NCI-H2081 treated with DMSO at 0.1 percent for 48 hours (cell line): ENCODE measurements around the gene ATP11A.
"Not testable (repeated sequence)": the region's sequence is repeated elsewhere in the genome, so short reads cannot be mapped to it uniquely, and the experiment has no call there.

Experiments used
- DNase-seq: peaks from one replicate; lab custom pipeline; 2025; lab: John Stamatoyannopoulos, UW

Gene ATP11A

GRCh38 chr13:112692586-112692985 is 2.7 kb downstream of the ATP11A start:
- no peak for DNase-seq

- DNase-seq, result no peak
Observed at GRCh38 chr13:112693831-112694497, 4.1 kb downstream of the ATP11A start.

GRCh38 chr13:112695121-112695520 is 5.3 kb downstream of the ATP11A start:
- no peak for DNase-seq

GRCh38 chr13:112696001-112696868 is 6.4 kb downstream of the ATP11A start:
- DNase-seq, result no peak

GRCh38 chr13:112696869-112697465 is 7.1 kb downstream of the ATP11A start:
- DNase-seq, result no peak

- no peak for DNase-seq
Observed at GRCh38 chr13:112697756-112698655, 8.2 kb downstream of the ATP11A start.

GRCh38 chr13:112699322-112699918 is 9.6 kb downstream of the ATP11A start:
- DNase-seq, result no peak

GRCh38 chr13:112700291-112701060 is 10.6 kb downstream of the ATP11A start:
- no peak for DNase-seq

GRCh38 chr13:112702341-112702985 is 12.6 kb downstream of the ATP11A start:
- no peak for DNase-seq

- DNase-seq, result no peak
Observed at GRCh38 chr13:112702986-112703379, 13.1 kb downstream of the ATP11A start.

GRCh38 chr13:112703449-112704284 is 13.8 kb downstream of the ATP11A start:
- DNase-seq, result no peak

GRCh38 chr13:112704308-112705145 is 14.7 kb downstream of the ATP11A start:
- DNase-seq, result no peak

GRCh38 chr13:112705286-112705685 is 15.4 kb downstream of the ATP11A start:
- DNase-seq, result no peak

- no peak for DNase-seq
Observed at GRCh38 chr13:112706171-112706570, 16.3 kb downstream of the ATP11A start.

- DNase-seq, result no peak
Observed at GRCh38 chr13:112708560-112709240, 18.9 kb downstream of the ATP11A start.

GRCh38 chr13:112709316-112709715 is 19.5 kb downstream of the ATP11A start:
- not testable (repeated sequence) for DNase-seq
